ENCODE measurements around the gene KRT14. TPM values are rescaled to one million over a fixed set of nuclear protein-coding genes. Genes with fewer than 3 reads are reported as not detected.
"Not testable (repeated sequence)": the region's sequence is repeated elsewhere in the genome, so short reads cannot be mapped to it uniquely, and the experiment has no call there.

Gene KRT14
- total and polyA plus RNA-seq, 2 donors = 0.14 TPM; not detected in 1

- not testable (repeated sequence) for DNase-seq (ENCODE audit: extremely low spot score)
- 84% methylated on average over 4 of the region's 4 CpGs for WGBS
Observed at GRCh38 chr17:41606930-41607329, 20.2 kb upstream of the KRT14 start.

DNA sequence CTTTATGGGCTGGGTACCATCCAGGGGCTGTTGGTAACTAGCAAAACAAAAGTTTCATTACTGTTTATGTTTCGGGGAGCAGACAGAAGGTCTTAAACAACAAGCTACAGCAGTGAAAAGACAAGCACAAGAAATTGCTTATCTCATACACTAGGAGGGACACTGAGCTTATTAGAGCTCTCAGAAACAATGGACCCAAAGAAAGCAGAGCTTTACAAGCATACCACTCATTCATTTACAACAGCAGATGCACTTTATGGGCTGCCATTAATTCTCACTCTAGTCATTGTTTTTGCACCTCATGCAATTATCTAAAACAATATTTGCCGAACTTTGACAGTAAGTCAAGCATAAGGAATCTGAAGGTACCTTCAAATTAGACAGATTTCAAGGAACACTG, 15.8 kb upstream of the KRT14 start:
- no peak overlapping the region for H3K27ac ChIP-seq (ENCODE audit: low read depth)

More at GRCh38 chr17:41606930-41607329, 20.2 kb upstream of the KRT14 start:
- H3K27ac ChIP-seq (ENCODE audit: low read depth); H3K4me3 ChIP-seq (ENCODE audit: low read depth, low read length); H3K4me1 ChIP-seq (ENCODE audit: insufficient read depth); H3K36me3 ChIP-seq (ENCODE audit: insufficient read depth): not testable (repeated sequence)

GRCh38 chr17:41600318-41600717, 13.6 kb upstream of the KRT14 start:
- Histone ChIP-seq H3K4me3 (ENCODE audit: low read depth, low read length) (no peak overlapping the region), H3K36me3 (ENCODE audit: insufficient read depth) (no peaks in the 10 kb centered on the region), H3K27ac (ENCODE audit: low read depth) (no peak overlapping the region), H3K4me1 (ENCODE audit: insufficient read depth) (no peaks in the 10 kb centered on the region)
- WGBS = 51% methylated on average over 4 of the region's 4 CpGs
- no peak for DNase-seq (ENCODE audit: extremely low spot score)

More for the DNA sequence above, 15.8 kb upstream of the KRT14 start:
- 52% methylated on average over 2 of the region's 2 CpGs for WGBS
- Histone ChIP-seq H3K4me3 (ENCODE audit: low read depth, low read length) (no peak overlapping the region), H3K36me3 (ENCODE audit: insufficient read depth) (no peaks in the 10 kb centered on the region), H3K4me1 (ENCODE audit: insufficient read depth) (no peaks in the 10 kb centered on the region)
- DNase-seq (ENCODE audit: extremely low spot score) = no peak

GRCh38 chr17:41599680-41600079, 13.0 kb upstream of the KRT14 start:
- Histone ChIP-seq H3K27ac (ENCODE audit: low read depth) (no peak overlapping the region), H3K4me3 (ENCODE audit: low read depth, low read length) (no peak overlapping the region), H3K36me3 (ENCODE audit: insufficient read depth) (no peaks in the 10 kb centered on the region), H3K4me1 (ENCODE audit: insufficient read depth) (no peaks in the 10 kb centered on the region)
- 66% methylated on average over 1 of the region's 1 CpG for WGBS
- no peak for DNase-seq (ENCODE audit: extremely low spot score)

DNA sequence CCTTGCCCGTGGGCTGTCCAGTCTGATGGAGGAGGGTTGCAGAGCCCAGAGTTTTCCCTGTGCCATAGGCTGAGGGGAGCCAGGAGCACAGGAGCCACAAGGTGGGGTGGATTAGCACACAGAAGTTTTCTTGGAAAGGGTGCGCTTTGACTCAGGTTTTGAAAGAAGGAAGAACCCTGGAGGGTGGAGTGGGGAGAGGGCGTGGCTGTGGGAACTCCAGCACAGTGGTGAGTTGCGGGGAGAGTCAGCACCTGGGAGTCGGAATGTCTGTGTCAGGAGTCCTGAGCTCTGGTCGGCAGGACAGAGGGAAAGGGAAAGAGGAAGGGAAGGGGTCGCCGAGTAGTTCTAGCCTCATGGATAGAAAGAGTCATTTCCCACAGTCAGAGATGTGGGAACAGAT, 8.9 kb upstream of the KRT14 start:
- Histone ChIP-seq H3K4me1 (ENCODE audit: insufficient read depth) (no peaks in the 10 kb centered on the region), H3K4me3 (ENCODE audit: low read depth, low read length) (no peak overlapping the region), H3K27ac (ENCODE audit: low read depth) (no peak overlapping the region), H3K36me3 (ENCODE audit: insufficient read depth) (no peaks in the 10 kb centered on the region)
- WGBS = 76% methylated on average over 8 of the region's 8 CpGs
- DNase-seq (ENCODE audit: extremely low spot score) = no peak

GRCh38 chr17:41594363-41594915, 7.7 kb upstream of the KRT14 start:
- no peak overlapping the region for H3K4me3 ChIP-seq (ENCODE audit: low read depth, low read length)
- WGBS = 66% methylated on average over 3 of the region's 3 CpGs
- no peaks in the 10 kb centered on the region for H3K36me3 ChIP-seq (ENCODE audit: insufficient read depth)
- no peak overlapping the region for H3K27ac ChIP-seq (ENCODE audit: low read depth)
- DNase-seq (ENCODE audit: extremely low spot score) = no peak
- H3K4me1 ChIP-seq (ENCODE audit: insufficient read depth) = no peaks in the 10 kb centered on the region

- WGBS = 65% methylated on average over 8 of the region's 8 CpGs
- no peaks in the 10 kb centered on the region for H3K4me1 ChIP-seq (ENCODE audit: insufficient read depth)
- DNase-seq (ENCODE audit: extremely low spot score) = no peak
- H3K36me3 ChIP-seq (ENCODE audit: insufficient read depth) = no peaks in the 10 kb centered on the region
- H3K27ac ChIP-seq (ENCODE audit: low read depth) = no peak overlapping the region
- H3K4me3 ChIP-seq (ENCODE audit: low read depth, low read length) = no peak overlapping the region
Observed at GRCh38 chr17:41593306-41593981, 6.7 kb upstream of the KRT14 start.

DNA sequence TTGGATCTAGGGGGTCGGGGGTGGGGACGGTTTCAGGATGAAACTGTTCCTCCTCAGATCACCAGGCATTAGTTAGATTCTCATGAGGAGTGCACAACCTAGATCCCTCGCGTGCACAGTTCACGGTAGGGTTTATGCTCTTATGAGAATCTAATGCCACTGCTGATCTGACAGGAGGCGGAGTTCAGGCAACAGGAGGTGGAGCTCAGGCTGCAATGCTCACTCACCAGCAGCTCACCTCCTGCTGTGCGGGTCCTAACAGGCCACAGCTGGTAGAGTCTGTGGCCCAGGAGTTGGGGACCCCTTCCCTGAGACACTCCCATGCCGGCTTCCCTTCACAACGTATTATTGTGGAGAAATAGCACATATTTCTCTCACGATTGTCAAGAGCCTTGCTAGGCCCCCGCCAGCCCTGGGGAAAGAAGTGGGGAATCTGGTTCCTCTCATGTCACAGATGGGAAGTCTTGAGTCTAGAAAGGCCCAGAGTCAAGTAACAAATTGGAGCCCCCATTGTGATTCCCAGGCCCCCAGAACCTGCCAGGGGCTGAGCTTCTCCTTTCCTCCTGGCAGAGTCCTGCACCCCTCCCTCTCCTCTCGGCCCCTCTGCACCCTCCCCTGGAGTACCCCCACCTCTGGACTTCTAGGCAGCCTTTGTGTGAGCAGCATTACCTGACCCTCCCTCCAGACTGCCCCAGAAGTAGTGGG, 6.1 kb upstream of the KRT14 start:
- Histone ChIP-seq H3K27ac (ENCODE audit: low read depth) (no peak overlapping the region), H3K4me1 (ENCODE audit: insufficient read depth) (no peaks in the 10 kb centered on the region), H3K4me3 (ENCODE audit: low read depth, low read length) (no peak overlapping the region), H3K36me3 (ENCODE audit: insufficient read depth) (no peaks in the 10 kb centered on the region)
- no peak for DNase-seq (ENCODE audit: extremely low spot score)
- 65% methylated on average over 12 of the region's 12 CpGs for WGBS

GRCh38 chr17:41589301-41589700, 2.6 kb upstream of the KRT14 start:
- H3K4me3 ChIP-seq (ENCODE audit: low read depth, low read length) = no peak overlapping the region
- H3K36me3 ChIP-seq (ENCODE audit: insufficient read depth) = no peaks in the 10 kb centered on the region
- no peak for DNase-seq (ENCODE audit: extremely low spot score)
- H3K27ac ChIP-seq (ENCODE audit: low read depth) = no peak overlapping the region
- WGBS = 65% methylated on average over 3 of the region's 3 CpGs
- no peaks in the 10 kb centered on the region for H3K4me1 ChIP-seq (ENCODE audit: insufficient read depth)

- Histone ChIP-seq H3K4me3 (ENCODE audit: low read depth, low read length) (no peak overlapping the region), H3K36me3 (ENCODE audit: insufficient read depth) (no peaks in the 10 kb centered on the region), H3K4me1 (ENCODE audit: insufficient read depth) (no peaks in the 10 kb centered on the region), H3K27ac (ENCODE audit: low read depth) (no peak overlapping the region)
- DNase-seq (ENCODE audit: extremely low spot score) = no peak
- 74% methylated on average over 8 of the region's 8 CpGs for WGBS
Observed at GRCh38 chr17:41588126-41588810, 1.6 kb upstream of the KRT14 start.

GRCh38 chr17:41585301-41586056, 1.2 kb downstream of the KRT14 start:
- H3K27ac ChIP-seq (ENCODE audit: low read depth) = no peak overlapping the region
- WGBS = 80% methylated on average over 5 of the region's 5 CpGs
- H3K4me3 ChIP-seq (ENCODE audit: low read depth, low read length) = no peak overlapping the region
- H3K36me3 ChIP-seq (ENCODE audit: insufficient read depth) = no peaks in the 10 kb centered on the region
- DNase-seq (ENCODE audit: extremely low spot score) = no peak
- no peaks in the 10 kb centered on the region for H3K4me1 ChIP-seq (ENCODE audit: insufficient read depth)

GRCh38 chr17:41584331-41584927, 2.3 kb downstream of the KRT14 start:
- DNase-seq (ENCODE audit: extremely low spot score) = not testable (repeated sequence)

More at GRCh38 chr17:41584331-41584927, 2.3 kb downstream of the KRT14 start:
- 86% methylated on average over 8 of the region's 8 CpGs for WGBS
- H3K4me3 ChIP-seq (ENCODE audit: low read depth, low read length); H3K27ac ChIP-seq (ENCODE audit: low read depth); H3K36me3 ChIP-seq (ENCODE audit: insufficient read depth); H3K4me1 ChIP-seq (ENCODE audit: insufficient read depth): not testable (repeated sequence)

All from urinary bladder (tissue), 4 donors.